HCT116 (cell line): ENCODE data around the gene DENND10. TPM values are rescaled to one million over a fixed set of nuclear protein-coding genes. Genes with fewer than 3 reads are reported as not detected.
"Not testable (repeated sequence)": the region's sequence is repeated elsewhere in the genome, so short reads cannot be mapped to it uniquely, and the experiment has no call there.

Experiments used
- ATAC-seq: fragments of 200-7000 bp; cut with Tn5 transposase; 2 replicates; pipeline ENCODE4 v1.9.1; 2020; ENCODE audit warnings: mild to moderate bottlenecking, moderate library complexity
- BruUV-seq: library from RNA; stranded (reverse); fragments of 400-500 nt; replicated peaks from 2 replicates; lab custom pipeline; 2021; lab: Mats Ljungman, UMichigan
- CTCF ChIA-PET: fragments of 300-600 bp; sonication (Branson Sonifier 250); formaldehyde crosslinking; loops from one replicate; lab custom pipeline; 2021; ENCODE audit warnings: antibody characterized with exemption; lab: Charles Lee
- POLR2A ChIA-PET: fragments of 300-600, 350-600 bp; sonication (Branson Sonifier 250); formaldehyde crosslinking; loops from one replicate; lab custom pipeline; 2021; ENCODE audit warnings: antibody characterized with exemption; lab: Charles Lee
- RAD21 ChIA-PET, 2 experiments: fragments of 300-600 bp; sonication (Branson Sonifier 250); formaldehyde crosslinking; loops; one replicate each; lab custom pipeline; 2023; ENCODE audit warnings: low total read pairs in 2 of 2; ENCODE audit not compliant: uncharacterized antibody in 2 of 2, unreplicated experiment in 2 of 2, low non-redundant PET in 1 of 2; lab: Charles Lee
- DNase-seq: peaks from one replicate; pipeline ENCODE4 v3.0.0-alpha.2; 2010; ENCODE audit warnings: low read depth, low spot score
- H2AFZ ChIP-seq: fragments of 200-600 bp; shearing (Covaris generic), sonication (generic); 2 replicates; pipeline ENCODE4 v1.6.1; 2017; ENCODE audit warnings: low read depth, mixed run types, mixed read lengths, antibody characterized with exemption, low read length; ENCODE audit not compliant: poor library complexity, severe bottlenecking
- H3K27ac ChIP-seq: 2 replicates; pipeline ENCODE4 v1.5.1; 2012; ENCODE audit warnings: low read depth, low read length
- H3K27me3 ChIP-seq: fragments of 200-600 bp; sonication (generic); 2 replicates; pipeline ENCODE4 v1.6.1; 2016; ENCODE audit warnings: mixed run types, low read length, mixed read lengths; ENCODE audit not compliant: insufficient read depth
- H3K36me3 ChIP-seq, 2 experiments: fragments of 200-500 bp in 1 of 2; fragments of 200-600 bp in 1 of 2; sonication (Bioruptor generic) in 1 of 2; sonication (generic) in 1 of 2; 2 replicates each; pipeline versions ENCODE4 v1.5.1 to v1.6.1; 2014 to 2016; ENCODE audit warnings: low read length in 2 of 2, inconsistent platforms in 1 of 2, mixed read lengths in 1 of 2, mixed run types in 1 of 2; ENCODE audit not compliant: insufficient read depth in 2 of 2, control insufficient read depth in 1 of 2
- H3K4me1 ChIP-seq, 2 experiments: fragments of 200-600 bp in 1 of 2; sonication (generic) in 1 of 2; 2 replicates each; pipeline versions ENCODE4 v1.5.1 to v1.6.1; 2012 to 2017; ENCODE audit warnings: low read length in 2 of 2, inconsistent platforms in 1 of 2, mild to moderate bottlenecking in 1 of 2, mixed read lengths in 1 of 2, mixed run types in 1 of 2, moderate library complexity in 1 of 2; ENCODE audit not compliant: insufficient read depth in 2 of 2, control insufficient read depth in 1 of 2
- H3K4me2 ChIP-seq: fragments of 200-600 bp; sonication (generic); 2 replicates; pipeline ENCODE4 v1.6.1; 2017; ENCODE audit warnings: mixed run types, low read length, mixed read lengths
- H3K4me3 ChIP-seq, 2 experiments: fragments of 200-600 bp in 1 of 2; sonication (generic) in 1 of 2; replicated peaks in 1 of 2; 2 replicates each; pipeline ENCODE4 v1.5.1; 2011 to 2016; ENCODE audit warnings: low read length in 2 of 2, control low read depth in 1 of 2, low read depth in 1 of 2, mild to moderate bottlenecking in 1 of 2, mixed read lengths in 1 of 2, mixed run types in 1 of 2
- H3K79me2 ChIP-seq: fragments of 200-600 bp; sonication (generic); 2 replicates; pipeline ENCODE4 v1.6.1; 2017; ENCODE audit warnings: mild to moderate bottlenecking, mixed run types, low read length, moderate library complexity, mixed read lengths; ENCODE audit not compliant: insufficient read depth
- H3K9ac ChIP-seq: fragments of 200-600 bp; sonication (generic); 2 replicates; pipeline ENCODE4 v1.6.1; 2016; ENCODE audit warnings: low read length, mixed read lengths
- H3K9me2 ChIP-seq: fragments of 200-600 bp; sonication (generic), shearing (Covaris generic); 2 replicates; pipeline ENCODE4 v1.6.1; 2017; ENCODE audit warnings: mixed run types, mild to moderate bottlenecking, moderate library complexity; ENCODE audit not compliant: insufficient read depth
- H3K9me3 ChIP-seq, 2 experiments: fragments of 200-500 bp in 1 of 2; fragments of 200-600 bp in 1 of 2; sonication (Bioruptor generic) in 1 of 2; sonication (generic) in 1 of 2; 2 replicates each; pipeline ENCODE4 v1.6.1; 2014 to 2017; ENCODE audit warnings: low read length in 2 of 2, mixed read lengths in 2 of 2, inconsistent platforms in 1 of 2, low read depth in 1 of 2, mild to moderate bottlenecking in 1 of 2, mixed run types in 1 of 2, moderate library complexity in 1 of 2; ENCODE audit not compliant: control insufficient read depth in 1 of 2, insufficient read depth in 1 of 2
- H4K20me1 ChIP-seq: fragments of 200-600 bp; sonication (generic), shearing (Covaris generic); 2 replicates; pipeline ENCODE4 v1.6.1; 2017; ENCODE audit warnings: mixed run types, mild to moderate bottlenecking, moderate library complexity; ENCODE audit not compliant: insufficient read depth
- CTCF ChIP-seq, 3 experiments: fragments of 200-600 bp in 1 of 3; sonication (generic) in 1 of 3; IDR thresholded peaks in 2 of 3; conservative IDR thresholded peaks in 1 of 3; 2 replicates each; pipeline ENCODE4 v1.5.1; 2012 to 2017; ENCODE audit warnings: low read depth in 2 of 3, low read length in 2 of 3, antibody characterized with exemption in 1 of 3, borderline replicate concordance in 1 of 3, control low read depth in 1 of 3, mild to moderate bottlenecking in 1 of 3, mixed read lengths in 1 of 3, mixed run types in 1 of 3, moderate library complexity in 1 of 3; ENCODE audit not compliant: insufficient read depth in 1 of 3
- ELF1 ChIP-seq: IDR thresholded peaks from 2 replicates; pipeline ENCODE4 v1.6.1; 2012; ENCODE audit warnings: low read depth, borderline replicate concordance
- JUND ChIP-seq: IDR thresholded peaks from 2 replicates; pipeline ENCODE4 v1.6.1; 2012
- POLR2A ChIP-seq: IDR thresholded peaks from 2 replicates; pipeline ENCODE4 v1.7.0; 2011; ENCODE audit warnings: borderline replicate concordance; ENCODE audit not compliant: insufficient read depth, insufficient read length; ENCODE audit errors: extremely low read depth
- RAD21 ChIP-seq: IDR thresholded peaks from 2 replicates; pipeline ENCODE4 v1.6.1; 2012; ENCODE audit warnings: low read depth, mild to moderate bottlenecking
- ZFX ChIP-seq: fragments of 450-650 bp; IDR thresholded peaks from 2 replicates; pipeline ENCODE4 v1.6.1; 2017
- intact Hi-C: fragments of 100-400 bp; cut with micrococcal nuclease; formaldehyde crosslinking; loops from 2 replicates; pipeline ENCODE4 v1.10.0; 2022
- total RNA-seq: library from RNA; stranded (reverse); gene quantifications from one replicate; pipeline ENCODE4 v1.2.1, GENCODE V29; 2021; ENCODE audit not compliant: unreplicated experiment
- TF ChIP-seq, protein P1 (sequence below): IDR thresholded peaks from 2 replicates; pipeline ENCODE4 v1.6.1; 2012

DENND10 gene
- total RNA-seq, 1 experiment from 2014 or later, result 47.5 TPM

- ATAC-seq, H3K9ac ChIP-seq, CTCF ChIA-PET, intact Hi-C loops, H3K27me3 ChIP-seq, BruUV-seq, H4K20me1 ChIP-seq, H3K4me3 ChIP-seq, H2AFZ ChIP-seq, H3K27ac ChIP-seq, RAD21 ChIA-PET, DNase-seq, H3K9me2 ChIP-seq, POLR2A ChIA-PET, H3K9me3 ChIP-seq, H3K36me3 ChIP-seq, H3K4me2 ChIP-seq: not testable (repeated sequence)
- peaks cover 12% of the 10 kb centered on the region for H3K79me2 ChIP-seq
- peaks cover 4 to 14% of the 10 kb centered on the region in 2 experiments for H3K4me1 ChIP-seq
Measured at GRCh38 chr10:119107106-119107505, 3.2 kb downstream of the DENND10 start.

- H4K20me1 ChIP-seq, DNase-seq, H3K4me3 ChIP-seq, H3K9ac ChIP-seq, CTCF ChIA-PET, ATAC-seq, H3K4me2 ChIP-seq, RAD21 ChIA-PET, H3K9me3 ChIP-seq, H3K9me2 ChIP-seq, H3K27ac ChIP-seq, H3K27me3 ChIP-seq, intact Hi-C loops, H2AFZ ChIP-seq: not testable (repeated sequence)
- POLR2A ChIA-PET, result interaction anchor here (1.0 kb wide), 1 partner anchor 31 kb away, joined by 3 read pairs; no protein-coding TSS in a partner anchor
- H3K4me1 ChIP-seq, result peaks cover 4 to 14% of the 10 kb centered on the region in 2 experiments
- H3K79me2 ChIP-seq, result peaks cover 12% of the 10 kb centered on the region
- TSS peak; percentile 11 for BruUV-seq
- peaks cover 6 to 13% of the 10 kb centered on the region in 2 experiments; a peak in 2 of 4 replicates for H3K36me3 ChIP-seq
Measured at GRCh38 chr10:119107771-119108170, 3.9 kb downstream of the DENND10 start.

DNA sequence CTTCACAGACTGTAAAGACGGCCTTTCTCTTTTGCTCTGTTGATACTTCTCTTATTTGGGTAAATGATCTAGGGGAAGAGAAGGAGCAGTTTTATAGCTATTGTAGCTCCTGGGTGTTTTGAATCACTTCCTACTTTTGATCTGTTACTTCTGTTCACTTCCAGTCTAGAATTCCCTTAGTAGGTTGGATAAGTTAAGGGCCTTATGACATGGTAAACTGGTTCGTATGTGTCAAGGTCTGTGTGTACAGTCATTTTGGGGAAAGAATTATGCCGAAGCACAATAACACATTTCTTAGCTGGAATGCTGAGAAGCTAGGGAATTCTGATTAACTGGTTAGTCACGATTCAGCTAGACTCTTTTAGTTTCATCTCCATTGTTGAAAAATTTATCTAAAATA is 8.1 kb downstream of the DENND10 start:
- Histone ChIP-seq H3K9me3 (no peaks in the 10 kb centered on the region), H2AFZ (no peak overlapping the region), H3K27ac (no peak overlapping the region), H4K20me1 (no peaks in the 10 kb centered on the region), H3K4me3 (no peak overlapping the region), H3K79me2 (no peaks in the 10 kb centered on the region), H3K36me3 (peaks cover 16 to 26% of the 10 kb centered on the region in 2 experiments; a peak in 3 of 4 replicates)
- DNase-seq (no peak), ATAC-seq (no peak)
- BruUV-seq, result no TSS peak
- ChIA-PET RAD21 (no interaction called here), CTCF (no interaction called here), POLR2A (no interaction called here)
- intact Hi-C loops, result no loop called here
- TF ChIP-seq ZFX (no peak), JUND (no peak), RAD21 (no peak), POLR2A (no peak), ELF1 (no peak), CTCF (IDR thresholded peaks at IDR 0.05 in 2 of 3, conservative IDR thresholded peaks at IDR 0.05 in 1 of 3; ENCODE audit: borderline replicate concordance in 1 of 3, insufficient read depth in 1 of 3, low read depth in 2 of 3, low read length in 2 of 3) (no peak)
- TF ChIP-seq, protein P1, sequence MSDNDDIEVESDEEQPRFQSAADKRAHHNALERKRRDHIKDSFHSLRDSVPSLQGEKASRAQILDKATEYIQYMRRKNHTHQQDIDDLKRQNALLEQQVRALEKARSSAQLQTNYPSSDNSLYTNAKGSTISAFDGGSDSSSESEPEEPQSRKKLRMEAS, result no peak
- TF ChIP-seq, all 23 proteins: peak for 0
- Histone ChIP-seq H3K9ac (no peak overlapping the region), H3K4me1 (no peaks in the 10 kb centered on the region), H3K4me2 (no peak overlapping the region), H3K9me2 (no peaks in the 10 kb centered on the region), H3K27me3 (no peaks in the 10 kb centered on the region)
